Measurements from ENCODE around the gene CELA2A.

DNA sequence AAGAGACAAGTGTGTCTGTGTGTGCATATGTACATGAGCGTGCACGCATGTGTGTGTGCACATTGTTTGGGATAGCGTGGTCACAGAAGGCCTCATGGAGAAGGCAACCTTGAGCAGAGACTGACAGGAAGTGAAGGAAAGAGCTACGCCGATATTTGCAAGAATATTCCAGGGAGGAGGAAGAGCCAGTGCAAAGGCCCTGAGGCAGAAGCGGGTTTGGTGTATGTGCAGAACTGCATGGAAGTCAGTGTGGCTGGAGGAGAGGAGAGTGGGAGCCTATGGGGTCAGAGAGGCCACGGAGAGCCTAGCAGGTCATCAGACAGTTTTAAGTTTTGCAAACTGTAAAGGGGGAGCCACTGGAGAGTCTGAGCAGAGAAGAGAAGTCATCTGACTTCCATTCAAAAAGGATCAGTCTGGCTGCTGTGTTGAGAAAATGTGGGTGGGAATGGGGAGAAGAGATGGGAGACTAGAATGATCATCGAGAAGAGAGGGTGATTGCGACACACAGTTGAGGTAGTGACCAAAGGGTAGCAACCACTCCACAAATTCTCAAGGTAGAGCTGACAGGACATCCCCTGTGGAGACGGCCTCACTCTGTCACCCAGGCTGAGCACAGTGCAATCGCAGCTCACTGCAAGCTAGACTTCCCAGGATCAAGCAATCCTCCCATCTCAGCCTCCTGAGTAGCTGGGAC is 23.3 kb downstream of the CELA2A start:
- TF ChIP-seq, protein P1, sequence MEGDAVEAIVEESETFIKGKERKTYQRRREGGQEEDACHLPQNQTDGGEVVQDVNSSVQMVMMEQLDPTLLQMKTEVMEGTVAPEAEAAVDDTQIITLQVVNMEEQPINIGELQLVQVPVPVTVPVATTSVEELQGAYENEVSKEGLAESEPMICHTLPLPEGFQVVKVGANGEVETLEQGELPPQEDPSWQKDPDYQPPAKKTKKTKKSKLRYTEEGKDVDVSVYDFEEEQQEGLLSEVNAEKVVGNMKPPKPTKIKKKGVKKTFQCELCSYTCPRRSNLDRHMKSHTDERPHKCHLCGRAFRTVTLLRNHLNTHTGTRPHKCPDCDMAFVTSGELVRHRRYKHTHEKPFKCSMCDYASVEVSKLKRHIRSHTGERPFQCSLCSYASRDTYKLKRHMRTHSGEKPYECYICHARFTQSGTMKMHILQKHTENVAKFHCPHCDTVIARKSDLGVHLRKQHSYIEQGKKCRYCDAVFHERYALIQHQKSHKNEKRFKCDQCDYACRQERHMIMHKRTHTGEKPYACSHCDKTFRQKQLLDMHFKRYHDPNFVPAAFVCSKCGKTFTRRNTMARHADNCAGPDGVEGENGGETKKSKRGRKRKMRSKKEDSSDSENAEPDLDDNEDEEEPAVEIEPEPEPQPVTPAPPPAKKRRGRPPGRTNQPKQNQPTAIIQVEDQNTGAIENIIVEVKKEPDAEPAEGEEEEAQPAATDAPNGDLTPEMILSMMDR (conservative IDR thresholded peaks at IDR 0.05; ENCODE audit: low read length): no peak
- no peak for TF ChIP-seq EZH2phosphoT487 (IDR thresholded peaks at IDR 0.05; ENCODE audit: borderline replicate concordance, low read depth, low read length)
